ENCODE results near the gene PAQR6.

- TF ChIP-seq, protein P1, sequence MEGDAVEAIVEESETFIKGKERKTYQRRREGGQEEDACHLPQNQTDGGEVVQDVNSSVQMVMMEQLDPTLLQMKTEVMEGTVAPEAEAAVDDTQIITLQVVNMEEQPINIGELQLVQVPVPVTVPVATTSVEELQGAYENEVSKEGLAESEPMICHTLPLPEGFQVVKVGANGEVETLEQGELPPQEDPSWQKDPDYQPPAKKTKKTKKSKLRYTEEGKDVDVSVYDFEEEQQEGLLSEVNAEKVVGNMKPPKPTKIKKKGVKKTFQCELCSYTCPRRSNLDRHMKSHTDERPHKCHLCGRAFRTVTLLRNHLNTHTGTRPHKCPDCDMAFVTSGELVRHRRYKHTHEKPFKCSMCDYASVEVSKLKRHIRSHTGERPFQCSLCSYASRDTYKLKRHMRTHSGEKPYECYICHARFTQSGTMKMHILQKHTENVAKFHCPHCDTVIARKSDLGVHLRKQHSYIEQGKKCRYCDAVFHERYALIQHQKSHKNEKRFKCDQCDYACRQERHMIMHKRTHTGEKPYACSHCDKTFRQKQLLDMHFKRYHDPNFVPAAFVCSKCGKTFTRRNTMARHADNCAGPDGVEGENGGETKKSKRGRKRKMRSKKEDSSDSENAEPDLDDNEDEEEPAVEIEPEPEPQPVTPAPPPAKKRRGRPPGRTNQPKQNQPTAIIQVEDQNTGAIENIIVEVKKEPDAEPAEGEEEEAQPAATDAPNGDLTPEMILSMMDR (IDR thresholded peaks at IDR 0.05): no peak
- no peak for TF ChIP-seq ZFX (IDR thresholded peaks at IDR 0.05; ENCODE audit: borderline replicate concordance)
These were observed 5.9 kb downstream of the PAQR6 start, which contains the start of gene BGLAP for GRCh38 chr1:156241926-156242325.

Data from 22Rv1 (cell line).